GM12891 (cell line): ENCODE results near the gene ACCSL.

Experiments
- POLR2A ChIP-seq: IDR thresholded peaks from 2 replicates; pipeline ENCODE4 v1.6.1; 2011; ENCODE audit warnings: low read depth, low read length, control low read depth
- POLR2AphosphoS5 ChIP-seq: IDR thresholded peaks from 2 replicates; pipeline ENCODE4 v1.6.1; 2011; ENCODE audit warnings: low read depth, low read length, control low read depth
- SPI1 ChIP-seq: IDR thresholded peaks from 2 replicates; pipeline ENCODE4 v1.6.1; 2011; ENCODE audit warnings: low read depth, low read length, control low read depth
- TAF1 ChIP-seq: IDR thresholded peaks from 2 replicates; pipeline ENCODE4 v1.6.1; 2011; ENCODE audit warnings: low read depth, low read length, control low read depth

- TF ChIP-seq TAF1 (no peak), POLR2AphosphoS5 (no peak), POLR2A (no peak), SPI1 (no peak)
Measured at GRCh38 chr11:44088871-44089270, 41.1 kb downstream of the ACCSL start.
